WI38 (cell line): Measurements from ENCODE around the gene STAT5A.
"Not testable (repeated sequence)": the region's sequence is repeated elsewhere in the genome, so short reads cannot be mapped to it uniquely, and the experiment has no call there.

Experiments used
- H3K4me3 ChIP-seq: 2 replicates; pipeline ENCODE4 v1.5.1; 2011; ENCODE audit warnings: low read depth, mild to moderate bottlenecking, control low read depth, low read length
- CTCF ChIP-seq: IDR thresholded peaks from 2 replicates; pipeline ENCODE4 v1.5.1; 2012; ENCODE audit warnings: low read depth, mild to moderate bottlenecking, control low read depth, low read length

STAT5A gene

GRCh38 chr17:42255445-42255844 lies 32.9 kb upstream of the STAT5A start:
- TF ChIP-seq CTCF = no peak
- H3K4me3 ChIP-seq = no peak overlapping the region

DNA sequence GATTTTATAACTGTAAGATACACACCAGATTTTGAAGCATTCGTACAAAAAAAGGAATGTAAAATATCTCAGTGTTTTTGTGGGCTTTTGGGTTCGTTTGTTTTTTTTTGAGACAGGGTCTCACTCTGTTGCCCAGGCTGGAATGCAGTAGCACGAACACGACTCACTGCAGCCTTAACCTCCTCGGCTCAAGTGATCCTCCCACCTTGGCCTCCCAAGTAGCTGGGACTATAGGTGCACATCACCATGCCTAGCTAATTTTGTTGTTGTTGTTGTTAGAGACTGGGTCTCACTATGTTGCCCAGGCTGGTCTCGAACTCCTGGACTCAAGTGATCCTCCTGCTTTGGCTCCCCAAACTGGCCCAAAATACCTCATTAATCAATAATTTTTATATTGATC lies 28.0 kb upstream of the STAT5A start:
- no peak overlapping the region for H3K4me3 ChIP-seq

DNA sequence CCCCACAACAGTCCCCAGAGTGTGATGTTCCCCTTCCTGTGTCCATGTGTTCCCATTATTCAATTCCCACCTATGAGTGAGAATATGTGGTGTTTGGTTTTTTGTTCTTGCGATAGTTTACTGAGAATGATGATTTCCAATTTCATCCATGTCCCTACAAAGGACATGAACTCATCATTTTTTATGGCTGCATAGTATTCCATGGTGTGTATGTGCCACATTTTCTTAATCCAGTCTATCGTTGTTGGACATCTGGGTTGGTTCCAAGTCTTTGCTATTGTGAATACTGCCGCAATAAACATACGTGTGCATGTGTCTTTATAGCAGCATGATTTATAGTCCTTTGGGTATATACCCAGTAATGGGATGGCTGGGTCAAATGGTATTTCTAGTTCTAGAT lies 23.9 kb upstream of the STAT5A start:
- not testable (repeated sequence) for H3K4me3 ChIP-seq

More for the DNA sequence above, 28.0 kb upstream of the STAT5A start:
- no peak for TF ChIP-seq CTCF

DNA sequence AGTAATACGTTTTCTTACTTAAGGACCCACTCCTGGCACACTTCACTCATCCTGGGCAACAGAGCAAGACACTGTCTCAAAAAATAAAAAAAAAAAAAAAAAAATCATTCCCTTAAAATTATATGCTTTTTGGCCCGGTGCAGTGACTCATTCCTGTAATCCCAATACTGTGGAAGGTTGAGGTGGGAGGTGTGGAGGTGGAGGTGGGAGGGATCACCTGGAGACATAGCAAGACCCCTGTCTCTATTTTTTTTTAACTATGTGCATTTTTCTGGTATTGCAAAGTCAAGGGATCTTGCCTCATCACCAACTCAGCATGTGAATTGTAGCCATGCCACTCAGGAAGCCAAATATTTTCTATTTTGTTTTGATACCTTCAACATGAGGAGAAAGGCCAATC lies 21.8 kb upstream of the STAT5A start:
- no peak for TF ChIP-seq CTCF
- H3K4me3 ChIP-seq = no peak overlapping the region

DNA sequence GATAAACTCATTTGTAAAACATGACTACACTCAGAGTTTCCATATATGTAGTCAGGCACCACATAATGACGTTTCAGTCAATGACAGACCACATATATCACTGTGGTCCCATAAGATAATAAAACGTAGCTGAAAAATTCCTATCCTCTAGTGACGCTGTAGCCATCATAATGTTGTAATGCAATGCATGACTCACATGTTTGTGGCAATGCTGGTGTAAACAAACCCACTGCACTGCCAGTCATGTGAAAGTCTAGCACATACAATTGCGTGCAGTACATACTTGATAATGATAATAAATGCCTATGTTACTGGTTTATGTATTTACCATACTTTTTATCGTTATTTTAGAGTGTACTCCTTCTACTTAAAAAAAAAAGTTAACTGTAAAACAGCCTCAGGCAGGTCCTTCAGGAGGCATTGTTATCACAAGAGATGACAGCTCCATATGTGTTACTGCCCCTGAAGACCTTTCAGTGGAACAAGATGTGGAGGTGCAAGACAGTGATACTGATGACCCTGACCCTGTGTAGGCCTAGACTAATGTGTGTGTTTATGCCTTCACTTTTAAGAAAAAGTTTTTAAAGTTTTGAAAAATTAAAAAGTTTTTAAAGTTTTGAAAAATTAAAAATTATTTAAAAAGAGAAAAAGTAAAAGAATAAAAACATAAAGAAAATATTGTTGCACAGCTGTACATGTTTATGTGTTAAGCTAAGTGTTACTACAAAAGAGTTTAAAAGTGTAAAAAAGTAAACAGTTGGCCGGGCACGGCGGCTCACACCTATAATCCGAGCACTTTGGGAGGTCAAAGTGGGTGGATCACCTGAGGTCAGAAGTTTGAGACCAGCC lies 21.2 kb upstream of the STAT5A start:
- no peak for TF ChIP-seq CTCF
- H3K4me3 ChIP-seq = no peak overlapping the region

- H3K4me3 ChIP-seq = no peak overlapping the region
- no peak for TF ChIP-seq CTCF
Measured at GRCh38 chr17:42268236-42268635, 20.1 kb upstream of the STAT5A start.

- TF ChIP-seq CTCF = no peak
- H3K4me3 ChIP-seq = no peak overlapping the region
Measured at GRCh38 chr17:42270170-42270535, 18.1 kb upstream of the STAT5A start.

- no peak overlapping the region for H3K4me3 ChIP-seq
- no peak for TF ChIP-seq CTCF
Measured at GRCh38 chr17:42270596-42270995, 17.7 kb upstream of the STAT5A start.
